Chondrocyte (in vitro differentiated cells): ENCODE data around the gene TMEM178B. TPM values are rescaled to one million over a fixed set of nuclear protein-coding genes. Genes with fewer than 3 reads are reported as not detected.
"Not testable (repeated sequence)": the region's sequence is repeated elsewhere in the genome, so short reads cannot be mapped to it uniquely, and the experiment has no call there.

Source experiments
- DNase-seq: peaks from one replicate; pipeline ENCODE4 v3.0.0; 2021; ENCODE audit warnings: mixed read lengths, low spot score
- H3K27ac Mint-ChIP-seq: one replicate; pipeline ENCODE4 v1.8.0; 2021; ENCODE audit warnings: mild to moderate bottlenecking, moderate library complexity, mixed read lengths; ENCODE audit not compliant: unreplicated experiment
- H3K27me3 Mint-ChIP-seq: 2 replicates; pipeline ENCODE4 v1.8.0; 2021; ENCODE audit warnings: low read depth, mixed read lengths
- H3K36me3 Mint-ChIP-seq: 2 replicates; pipeline ENCODE4 v1.8.0; 2021; ENCODE audit warnings: low read depth, mixed read lengths
- H3K4me1 Mint-ChIP-seq: 2 replicates; pipeline ENCODE4 v1.8.0; 2021; ENCODE audit warnings: low read depth, mild to moderate bottlenecking, mixed read lengths
- H3K4me3 Mint-ChIP-seq: one replicate; pipeline ENCODE4 v1.8.0; 2021; ENCODE audit warnings: mild to moderate bottlenecking, moderate library complexity, mixed read lengths; ENCODE audit not compliant: unreplicated experiment
- H3K9me3 Mint-ChIP-seq: 2 replicates; pipeline ENCODE4 v1.8.0; 2021; ENCODE audit warnings: low read depth, mixed read lengths
- CTCF ChIP-seq: fragments of 200-600 bp; sonication (generic); IDR thresholded peaks from 2 replicates; pipeline ENCODE4 v1.5.0; 2021; ENCODE audit warnings: antibody characterized with exemption, mild to moderate bottlenecking, moderate library complexity
- total RNA-seq: library from RNA; stranded (reverse); gene quantifications from 3 replicates; pipeline ENCODE4 v1.2.1, GENCODE V29; 2021

The TMEM178B gene
- total RNA-seq, 1 donor from 2014 or later = 0.92 TPM

GRCh38 chr7:141328290-141328689 is 254.4 kb downstream of the TMEM178B start:
- Mint-ChIP-seq H3K9me3 (no peaks in the 10 kb centered on the region), H3K27ac (no peak overlapping the region), H3K4me1 (no peaks in the 10 kb centered on the region), H3K27me3 (peaks cover 9% of the 10 kb centered on the region), H3K36me3 (no peaks in the 10 kb centered on the region), H3K4me3 (no peak overlapping the region)
- TF ChIP-seq CTCF = no peak
- no peak for DNase-seq

DNA sequence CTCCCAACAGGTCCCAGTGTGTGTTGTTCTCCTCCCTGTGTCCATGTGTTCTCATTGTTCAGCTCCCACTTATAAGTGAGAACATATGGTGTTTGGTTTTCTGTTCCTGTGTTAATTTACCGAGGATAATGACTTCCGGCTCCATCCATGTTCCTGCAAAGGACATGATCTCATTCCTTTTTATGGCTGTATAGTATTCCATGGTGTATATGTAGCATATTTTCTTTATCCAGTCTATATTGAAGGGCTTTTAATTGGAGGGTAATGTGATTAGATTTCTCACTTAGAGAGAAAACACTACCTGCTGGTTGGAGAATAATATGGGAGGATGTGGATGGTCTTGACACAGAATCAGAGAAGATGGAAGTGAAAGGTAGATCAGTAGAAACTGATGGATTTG is 256.4 kb downstream of the TMEM178B start:
- not testable (repeated sequence) for H3K36me3 Mint-ChIP-seq, H3K4me1 Mint-ChIP-seq

DNA sequence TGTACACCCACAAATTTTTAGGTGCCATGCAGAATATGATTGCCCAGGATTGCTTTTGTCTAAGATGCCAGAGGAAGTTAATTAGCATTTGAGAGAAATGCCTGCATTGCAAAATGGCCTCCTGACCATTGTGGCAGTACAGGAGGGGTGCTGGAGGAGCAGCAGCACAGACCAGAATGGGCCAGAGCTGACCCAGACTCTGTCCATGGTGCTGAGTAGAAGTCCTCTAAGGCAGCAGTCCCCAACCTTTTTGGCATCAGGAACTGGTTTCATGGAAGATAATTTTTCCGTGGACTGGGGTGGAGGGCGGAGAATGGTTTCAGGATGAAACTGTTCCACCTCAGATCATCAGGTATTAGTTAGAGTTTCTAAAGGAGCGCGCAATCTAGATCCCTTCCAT is 259.6 kb downstream of the TMEM178B start:
- no peaks in the 10 kb centered on the region for H3K9me3 Mint-ChIP-seq
- no peak for TF ChIP-seq CTCF
- H3K27ac Mint-ChIP-seq = no peak overlapping the region
- H3K36me3 Mint-ChIP-seq = no peaks in the 10 kb centered on the region
- H3K4me1 Mint-ChIP-seq = no peaks in the 10 kb centered on the region
- no peak for DNase-seq
- no peaks in the 10 kb centered on the region for H3K27me3 Mint-ChIP-seq
- H3K4me3 Mint-ChIP-seq = no peak overlapping the region

More for the DNA sequence above, 256.4 kb downstream of the TMEM178B start:
- not testable (repeated sequence) for H3K9me3 Mint-ChIP-seq, H3K27me3 Mint-ChIP-seq, DNase-seq, H3K4me3 Mint-ChIP-seq, H3K27ac Mint-ChIP-seq

- Mint-ChIP-seq H3K27me3 (peaks cover 5% of the 10 kb centered on the region), H3K4me1 (no peaks in the 10 kb centered on the region), H3K36me3 (no peaks in the 10 kb centered on the region), H3K9me3 (peaks cover 3% of the 10 kb centered on the region), H3K4me3 (no peak overlapping the region), H3K27ac (no peak overlapping the region)
- TF ChIP-seq CTCF = no peak
- no peak for DNase-seq
These were observed 261.3 kb downstream of the TMEM178B start for GRCh38 chr7:141335164-141335563.

DNA sequence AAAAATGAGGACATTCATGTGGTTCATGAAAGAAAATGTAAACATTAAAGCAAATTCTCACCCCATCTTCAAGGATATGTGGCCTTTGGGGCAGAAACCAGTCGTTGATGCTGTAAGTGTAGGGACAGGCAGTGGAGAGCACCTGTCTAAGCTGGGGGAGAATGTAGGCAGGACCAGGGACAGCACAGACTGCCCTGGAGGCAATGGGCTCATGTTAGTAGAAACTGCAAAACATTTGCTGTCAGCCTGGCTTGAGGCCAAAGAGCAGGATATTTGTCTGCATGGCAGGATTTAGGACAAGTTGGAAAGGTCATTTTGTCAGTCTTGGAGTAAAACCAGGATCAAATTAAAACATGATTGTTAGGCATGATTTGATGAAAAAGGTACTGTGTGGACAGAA is 265.7 kb downstream of the TMEM178B start:
- no peak overlapping the region for H3K4me3 Mint-ChIP-seq
- no peaks in the 10 kb centered on the region for H3K4me1 Mint-ChIP-seq
- no peak overlapping the region for H3K27ac Mint-ChIP-seq
- H3K36me3 Mint-ChIP-seq = no peaks in the 10 kb centered on the region
- peaks cover 8% of the 10 kb centered on the region for H3K27me3 Mint-ChIP-seq
- H3K9me3 Mint-ChIP-seq = peaks cover 3% of the 10 kb centered on the region
- no peak for DNase-seq
- TF ChIP-seq CTCF = no peak

DNA sequence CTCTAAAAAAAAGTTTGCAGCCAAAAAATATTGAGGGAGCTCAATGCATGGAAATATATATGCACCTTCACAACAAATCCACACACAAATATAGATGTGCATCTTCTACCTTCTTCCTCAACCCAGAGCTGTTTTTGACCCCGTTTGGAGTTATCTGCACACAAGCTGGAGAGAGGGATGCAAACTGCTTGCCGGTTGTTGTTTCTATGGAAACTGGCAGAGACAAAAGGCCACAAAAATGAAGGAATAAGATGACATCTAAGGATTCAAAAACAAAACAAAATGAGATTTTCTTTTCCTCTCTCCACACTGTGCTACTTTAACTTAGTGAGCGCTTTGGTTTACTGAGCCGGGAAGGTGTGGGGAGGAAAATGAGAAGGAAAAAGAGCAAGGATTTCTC is 267.1 kb downstream of the TMEM178B start:
- TF ChIP-seq CTCF = no peak
- Mint-ChIP-seq H3K36me3 (no peaks in the 10 kb centered on the region), H3K9me3 (peaks cover 3% of the 10 kb centered on the region), H3K4me1 (no peaks in the 10 kb centered on the region), H3K4me3 (no peak overlapping the region), H3K27me3 (peaks cover 8% of the 10 kb centered on the region), H3K27ac (no peak overlapping the region)
- DNase-seq = no peak
